ENCODE data around the gene BTRC.
"Not testable (repeated sequence)": the region's sequence is repeated elsewhere in the genome, so short reads cannot be mapped to it uniquely, and the experiment has no call there.

The BTRC gene

DNA sequence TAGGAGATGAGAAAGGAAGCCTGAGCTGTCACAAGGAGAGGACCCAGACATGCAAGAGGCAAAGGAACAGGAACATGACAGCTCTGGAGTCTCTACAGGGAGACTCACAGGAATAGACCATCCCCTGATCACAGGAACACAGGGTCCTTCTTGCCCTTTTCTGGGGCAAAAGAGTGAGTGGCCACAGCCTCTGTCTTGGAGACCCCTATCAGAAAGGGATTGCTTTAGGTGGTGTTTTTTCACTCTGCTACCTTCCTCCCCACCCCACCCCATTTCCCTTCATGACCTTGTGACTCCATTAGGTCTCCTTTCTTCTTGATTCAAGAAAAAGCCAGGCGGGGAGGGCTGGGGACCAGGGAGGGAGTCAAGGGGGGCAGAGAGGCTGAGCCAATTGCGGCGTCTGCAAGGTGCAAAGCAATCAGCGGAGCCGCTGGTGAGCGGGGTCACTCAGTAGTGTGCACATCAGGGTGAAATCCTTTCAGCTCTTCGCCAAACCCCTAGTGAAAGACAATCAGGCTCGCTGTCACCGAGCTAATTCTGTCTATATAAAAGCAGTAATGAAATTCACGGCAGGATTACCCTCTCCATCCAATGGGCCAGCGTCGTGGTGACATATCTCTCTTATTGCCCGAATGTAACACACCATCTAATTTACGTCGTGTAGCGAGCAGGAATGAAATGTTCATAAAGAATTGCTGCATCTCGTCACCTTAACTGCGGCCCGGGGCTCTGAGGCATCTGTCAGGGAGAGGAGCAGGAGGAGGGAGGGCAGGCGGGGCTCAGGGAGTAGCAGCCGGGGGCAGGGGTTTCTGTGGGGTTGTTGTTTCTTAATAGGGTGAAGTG is 31.5 kb upstream of the BTRC start:
- no peaks in the 10 kb centered on the region for H4K20me1 ChIP-seq
- TF ChIP-seq Cebpa-rat (IDR thresholded peaks at IDR 0.05), result no peak
- H3K4me2 ChIP-seq, result no peak overlapping the region
- peaks cover 12% of the 10 kb centered on the region for H3K9me3 ChIP-seq
- no peaks in the 10 kb centered on the region for H3K4me1 ChIP-seq
- H3K27me3 ChIP-seq, result no peaks in the 10 kb centered on the region
- H3K36me3 ChIP-seq, result no peaks in the 10 kb centered on the region
- no peak overlapping the region for H3K27ac ChIP-seq
- no peak overlapping the region for H3K9ac ChIP-seq
- no peak overlapping the region for H3K4me3 ChIP-seq

DNA sequence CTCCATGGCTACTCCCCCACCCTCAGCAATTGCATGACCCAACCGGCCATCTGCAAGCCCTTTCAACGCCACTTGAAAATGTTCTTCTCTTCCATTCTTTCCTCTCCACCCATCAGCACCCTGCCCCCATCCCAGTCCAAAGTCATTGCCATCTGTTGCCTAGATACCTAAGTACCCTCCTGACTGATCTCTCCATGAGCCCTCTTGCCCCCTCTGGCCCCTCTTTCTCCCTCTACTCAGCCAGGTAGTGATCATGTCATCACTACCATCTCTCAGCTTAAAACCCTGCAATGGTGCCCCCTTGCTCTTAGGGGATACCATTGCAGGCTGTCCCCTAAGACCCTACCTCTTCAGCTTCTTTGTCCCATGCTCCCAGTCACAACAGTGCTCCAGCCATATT is 30.5 kb upstream of the BTRC start:
- H3K4me2 ChIP-seq, result no peak overlapping the region
- no peaks in the 10 kb centered on the region for H3K4me1 ChIP-seq
- no peaks in the 10 kb centered on the region for H4K20me1 ChIP-seq
- peaks cover 19% of the 10 kb centered on the region for H3K9me3 ChIP-seq
- no peaks in the 10 kb centered on the region for H3K36me3 ChIP-seq
- no peaks in the 10 kb centered on the region for H3K27me3 ChIP-seq
- no peak overlapping the region for H3K9ac ChIP-seq
- no peak overlapping the region for H3K27ac ChIP-seq
- no peak overlapping the region for H3K4me3 ChIP-seq
- TF ChIP-seq Cebpa-rat (IDR thresholded peaks at IDR 0.05), result no peak

GRCh38 chr10:101327454-101327853 is 26.5 kb upstream of the BTRC start:
- H3K27ac ChIP-seq, H3K27me3 ChIP-seq, H3K36me3 ChIP-seq, H3K9ac ChIP-seq, H3K4me1 ChIP-seq, H3K4me3 ChIP-seq, H4K20me1 ChIP-seq, H3K4me2 ChIP-seq: not testable (repeated sequence)
- peaks cover 19% of the 10 kb centered on the region for H3K9me3 ChIP-seq

DNA sequence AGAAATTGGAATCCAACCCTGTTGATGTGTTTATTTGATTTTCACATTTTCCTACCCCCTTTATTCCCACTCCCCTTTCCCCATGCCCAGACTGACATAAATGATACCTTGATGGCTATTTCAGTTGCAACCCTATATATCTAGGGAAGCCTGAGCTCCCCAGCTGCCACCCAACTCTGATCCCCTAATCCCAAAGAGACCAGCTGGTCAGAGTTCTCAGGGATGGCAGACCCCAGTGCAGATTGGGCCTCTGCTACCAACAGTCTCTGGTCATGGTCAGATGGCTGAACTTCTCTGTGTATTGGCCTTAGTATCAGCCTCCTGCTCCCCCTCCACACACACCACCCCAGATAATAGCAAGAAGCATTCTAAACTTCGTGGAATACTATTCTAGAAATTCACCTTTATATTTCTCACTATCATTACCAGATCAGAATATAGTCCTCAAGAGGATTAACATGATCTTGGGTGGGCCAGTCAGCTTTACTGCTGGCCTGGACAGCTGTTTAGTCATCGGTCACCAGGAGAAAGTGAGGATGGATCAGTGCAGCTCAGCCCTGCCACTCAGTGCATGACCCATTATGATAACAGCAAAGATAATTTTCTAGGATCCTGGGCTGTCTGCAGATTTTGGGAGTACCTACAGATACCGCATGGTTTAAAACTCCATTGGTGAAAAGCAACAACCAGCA is 24.5 kb upstream of the BTRC start:
- Histone ChIP-seq H3K9ac (no peak overlapping the region), H3K4me3 (no peak overlapping the region), H3K9me3 (peaks cover 19% of the 10 kb centered on the region), H3K27ac (no peak overlapping the region), H3K36me3 (no peaks in the 10 kb centered on the region), H3K27me3 (no peaks in the 10 kb centered on the region), H3K4me2 (no peak overlapping the region), H4K20me1 (no peaks in the 10 kb centered on the region), H3K4me1 (no peaks in the 10 kb centered on the region)
- TF ChIP-seq Cebpa-rat (IDR thresholded peaks at IDR 0.05), result no peak

DNA sequence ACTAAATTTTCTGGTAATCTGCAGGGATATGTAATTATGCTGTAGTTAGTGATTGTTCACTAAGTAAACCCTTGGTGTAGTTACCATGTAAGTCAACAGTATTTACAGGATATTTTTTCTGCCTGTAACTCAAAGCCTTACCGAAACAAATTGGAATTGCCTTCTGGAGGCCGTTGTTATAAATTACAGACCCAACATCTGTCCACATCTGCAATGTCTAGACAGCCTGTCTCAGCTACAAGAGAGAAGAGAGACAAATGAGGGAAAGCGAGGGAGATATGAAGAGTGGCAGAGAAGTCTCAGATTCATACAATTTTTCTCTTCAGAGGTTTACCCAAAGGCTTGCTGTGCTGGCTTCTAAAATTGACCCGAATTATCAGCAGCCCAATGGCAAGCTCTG is 23.7 kb upstream of the BTRC start:
- TF ChIP-seq Cebpa-rat (IDR thresholded peaks at IDR 0.05), result no peak

GRCh38 chr10:101330631-101331225 is 23.2 kb upstream of the BTRC start:
- no peaks in the 10 kb centered on the region for H3K36me3 ChIP-seq
- H4K20me1 ChIP-seq, result no peaks in the 10 kb centered on the region
- H3K27me3 ChIP-seq, result no peaks in the 10 kb centered on the region
- TF ChIP-seq Cebpa-rat (IDR thresholded peaks at IDR 0.05), result no peak
- no peaks in the 10 kb centered on the region for H3K4me1 ChIP-seq
- peaks cover 19% of the 10 kb centered on the region for H3K9me3 ChIP-seq
- H3K27ac ChIP-seq, result no peak overlapping the region
- no peak overlapping the region for H3K9ac ChIP-seq
- no peak overlapping the region for H3K4me3 ChIP-seq
- no peak overlapping the region for H3K4me2 ChIP-seq

More for the DNA sequence above, 23.7 kb upstream of the BTRC start:
- no peak overlapping the region for H3K4me3 ChIP-seq
- H3K36me3 ChIP-seq, result no peaks in the 10 kb centered on the region
- H3K4me1 ChIP-seq, result no peaks in the 10 kb centered on the region
- H3K27me3 ChIP-seq, result no peaks in the 10 kb centered on the region
- H3K27ac ChIP-seq, result no peak overlapping the region
- no peaks in the 10 kb centered on the region for H4K20me1 ChIP-seq
- H3K4me2 ChIP-seq, result no peak overlapping the region
- H3K9ac ChIP-seq, result no peak overlapping the region
- peaks cover 19% of the 10 kb centered on the region for H3K9me3 ChIP-seq

DNA sequence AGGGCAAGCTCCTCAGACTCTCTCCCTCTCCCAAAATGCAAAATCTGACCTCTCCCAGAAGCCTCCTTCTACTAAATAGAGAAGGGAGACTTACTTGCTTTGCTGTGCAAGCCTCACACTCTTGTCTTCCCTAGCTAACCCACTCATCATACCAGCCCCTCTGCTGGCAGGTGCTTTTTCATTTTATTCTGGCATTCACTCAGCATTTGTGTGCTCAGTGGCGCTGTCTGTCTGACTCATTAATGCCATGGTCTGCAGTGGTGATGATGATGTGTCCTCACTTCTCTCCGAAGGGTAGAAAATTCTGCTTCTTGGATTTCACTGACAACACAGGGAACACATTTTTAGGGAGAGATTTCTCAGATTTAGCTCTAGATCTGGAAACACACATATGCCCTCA is 22.0 kb upstream of the BTRC start:
- H3K4me2 ChIP-seq, result no peak overlapping the region
- no peak for TF ChIP-seq Cebpa-rat (IDR thresholded peaks at IDR 0.05)
- no peaks in the 10 kb centered on the region for H3K4me1 ChIP-seq
- H4K20me1 ChIP-seq, result no peaks in the 10 kb centered on the region
- H3K36me3 ChIP-seq, result no peaks in the 10 kb centered on the region
- H3K9ac ChIP-seq, result no peak overlapping the region
- no peak overlapping the region for H3K27ac ChIP-seq
- H3K4me3 ChIP-seq, result no peak overlapping the region
- H3K9me3 ChIP-seq, result peaks cover 12% of the 10 kb centered on the region
- H3K27me3 ChIP-seq, result no peaks in the 10 kb centered on the region

- not testable (repeated sequence) for H3K9ac ChIP-seq, H3K36me3 ChIP-seq, H3K4me1 ChIP-seq, H4K20me1 ChIP-seq, H3K4me2 ChIP-seq, H3K27ac ChIP-seq, H3K4me3 ChIP-seq, H3K9me3 ChIP-seq, H3K27me3 ChIP-seq
Measured at GRCh38 chr10:101334259-101334658, 19.7 kb upstream of the BTRC start.

DNA sequence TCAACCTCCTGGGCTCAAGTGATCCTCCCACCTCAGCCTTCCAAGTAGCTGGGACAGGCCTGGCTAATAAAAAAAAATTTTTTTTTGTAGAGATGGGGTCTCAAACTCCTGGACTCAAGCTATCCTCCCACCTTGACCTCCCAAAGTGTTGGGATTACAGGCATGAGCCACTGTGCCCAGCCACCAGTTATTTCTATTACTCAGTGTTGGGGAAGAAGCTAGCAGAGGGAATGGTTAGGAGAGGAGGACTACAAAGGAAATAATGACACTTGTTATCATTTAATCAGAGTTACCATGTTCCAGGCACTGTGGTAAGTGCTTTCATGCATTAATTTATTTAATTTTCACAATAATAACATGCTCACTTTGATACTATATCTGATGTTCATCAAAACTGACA is 17.6 kb upstream of the BTRC start:
- no peak overlapping the region for H3K4me2 ChIP-seq
- H3K27ac ChIP-seq, result no peak overlapping the region
- no peaks in the 10 kb centered on the region for H3K27me3 ChIP-seq
- TF ChIP-seq Cebpa-rat (IDR thresholded peaks at IDR 0.05), result no peak
- no peak overlapping the region for H3K9ac ChIP-seq
- H3K4me3 ChIP-seq, result no peak overlapping the region
- no peaks in the 10 kb centered on the region for H4K20me1 ChIP-seq
- H3K36me3 ChIP-seq, result no peaks in the 10 kb centered on the region
- no peaks in the 10 kb centered on the region for H3K9me3 ChIP-seq
- no peaks in the 10 kb centered on the region for H3K4me1 ChIP-seq

GRCh38 chr10:101337836-101338235 is 16.1 kb upstream of the BTRC start:
- H4K20me1 ChIP-seq, result no peaks in the 10 kb centered on the region
- TF ChIP-seq Cebpa-rat (IDR thresholded peaks at IDR 0.05), result no peak
- H3K4me1 ChIP-seq, result no peaks in the 10 kb centered on the region
- H3K4me2 ChIP-seq, result no peak overlapping the region
- H3K27ac ChIP-seq, result no peak overlapping the region
- no peaks in the 10 kb centered on the region for H3K36me3 ChIP-seq
- H3K27me3 ChIP-seq, result no peaks in the 10 kb centered on the region
- no peak overlapping the region for H3K9ac ChIP-seq
- H3K9me3 ChIP-seq, result no peaks in the 10 kb centered on the region
- no peak overlapping the region for H3K4me3 ChIP-seq

Measured in BLaER1 (cell line).